Immature natural killer cell (primary cell): ENCODE measurements around the gene ODAD2. TPM values are rescaled to one million over a fixed set of nuclear protein-coding genes. Genes with fewer than 3 reads are reported as not detected.
"Not testable (repeated sequence)": the region's sequence is repeated elsewhere in the genome, so short reads cannot be mapped to it uniquely, and the experiment has no call there.

Source experiments
- DNase-seq, 3 donors: peaks; one replicate each; pipeline ENCODE4 v3.0.0; 2022; ENCODE audit warnings: mixed read lengths in 1 of 3
- H3K27ac Mint-ChIP-seq, 6 donors: one replicate each; pipeline ENCODE4 v1.8.0; 2020; ENCODE audit warnings: mixed read lengths in 6 of 6, mild to moderate bottlenecking in 5 of 6, inconsistent platforms in 4 of 6, moderate library complexity in 3 of 6
- H3K27me3 Mint-ChIP-seq, 3 donors: one replicate each; pipeline ENCODE4 v1.8.0; 2020 to 2021; ENCODE audit warnings: low read depth in 3 of 3, mild to moderate bottlenecking in 3 of 3, mixed read lengths in 3 of 3, moderate library complexity in 3 of 3, inconsistent platforms in 1 of 3
- H3K36me3 Mint-ChIP-seq, 3 donors: one replicate each; pipeline ENCODE4 v1.8.0; 2020; ENCODE audit warnings: mixed read lengths in 3 of 3, inconsistent platforms in 2 of 3, mild to moderate bottlenecking in 2 of 3
- H3K4me1 Mint-ChIP-seq, 2 donors: one replicate each; pipeline ENCODE4 v1.8.0; 2020; ENCODE audit warnings: inconsistent platforms in 2 of 2, mild to moderate bottlenecking in 2 of 2, mixed read lengths in 2 of 2, moderate library complexity in 1 of 2
- H3K4me3 Mint-ChIP-seq, 5 donors: one replicate each; pipeline ENCODE4 v1.8.0; 2020; ENCODE audit warnings: mild to moderate bottlenecking in 5 of 5, mixed read lengths in 5 of 5, inconsistent platforms in 3 of 5, moderate library complexity in 3 of 5
- H3K9me3 Mint-ChIP-seq, 6 donors: one replicate each; pipeline ENCODE4 v1.8.0; 2020; ENCODE audit warnings: mild to moderate bottlenecking in 6 of 6, mixed read lengths in 6 of 6, inconsistent platforms in 4 of 6, moderate library complexity in 3 of 6
- polyA plus RNA-seq, 3 donors: library from polyadenylated mRNA; unstranded; fragments of 300-500 nt; fragmentation: Illumina TruSeq; gene quantifications; one replicate each; pipeline ENCODE4 v1.2.3, GENCODE V29; 2021

Gene ODAD2
- polyA plus RNA-seq, 3 donors from 2014 or later, result not detected

- Mint-ChIP-seq H3K4me3 (no peak overlapping the region), H3K27ac (no peak overlapping the region), H3K4me1 (no peaks in the 10 kb centered on the region), H3K27me3 (peaks cover 0 to 7% (median 2%) of the 10 kb centered on the region in 3 donors), H3K9me3 (no peaks in the 10 kb centered on the region), H3K36me3 (no peaks in the 10 kb centered on the region)
- no peak for DNase-seq
Measured at GRCh38 chr10:27948186-27948585, 50.7 kb downstream of the ODAD2 start.

- Mint-ChIP-seq H3K4me1 (no peaks in the 10 kb centered on the region), H3K27me3 (peaks cover 0 to 7% (median 2%) of the 10 kb centered on the region in 3 donors), H3K4me3 (no peak overlapping the region), H3K9me3 (no peaks in the 10 kb centered on the region), H3K27ac (no peak overlapping the region), H3K36me3 (no peaks in the 10 kb centered on the region)
- DNase-seq, result no peak
Measured at GRCh38 chr10:27947540-27947939, 51.3 kb downstream of the ODAD2 start.

- Mint-ChIP-seq H3K27me3 (peaks cover 0 to 8% (median 2%) of the 10 kb centered on the region in 3 donors), H3K9me3 (no peaks in the 10 kb centered on the region), H3K36me3 (no peaks in the 10 kb centered on the region), H3K4me3 (no peak overlapping the region), H3K27ac (no peak overlapping the region), H3K4me1 (no peaks in the 10 kb centered on the region)
- no peak for DNase-seq
Measured at GRCh38 chr10:27944005-27944404, 54.9 kb downstream of the ODAD2 start.

GRCh38 chr10:27914888-27915287 lies 84.0 kb downstream of the ODAD2 start:
- Mint-ChIP-seq H3K9me3 (no peaks in the 10 kb centered on the region), H3K4me3 (no peak overlapping the region), H3K36me3 (peaks cover 0 to 6% (median 3%) of the 10 kb centered on the region in 3 donors), H3K4me1 (no peaks in the 10 kb centered on the region), H3K27me3 (peaks cover 0 to 6% (median 3%) of the 10 kb centered on the region in 3 donors), H3K27ac (no peak overlapping the region)
- no peak for DNase-seq

GRCh38 chr10:27912231-27912630 lies 86.6 kb downstream of the ODAD2 start:
- DNase-seq, result no peak
- H3K27ac Mint-ChIP-seq, result no peak overlapping the region
- peaks cover 0 to 6% (median 3%) of the 10 kb centered on the region in 3 donors for H3K36me3 Mint-ChIP-seq
- no peaks in the 10 kb centered on the region for H3K4me1 Mint-ChIP-seq
- no peaks in the 10 kb centered on the region for H3K9me3 Mint-ChIP-seq
- no peak overlapping the region for H3K4me3 Mint-ChIP-seq
- peaks cover 0 to 6% (median 3%) of the 10 kb centered on the region in 3 donors for H3K27me3 Mint-ChIP-seq

- H3K27me3 Mint-ChIP-seq, result peaks cover 0 to 6% (median 3%) of the 10 kb centered on the region in 3 donors
- no peaks in the 10 kb centered on the region for H3K4me1 Mint-ChIP-seq
- DNase-seq, result no peak
- no peak overlapping the region for H3K27ac Mint-ChIP-seq
- no peaks in the 10 kb centered on the region for H3K9me3 Mint-ChIP-seq
- no peak overlapping the region for H3K4me3 Mint-ChIP-seq
- peaks cover 0 to 6% (median 3%) of the 10 kb centered on the region in 3 donors for H3K36me3 Mint-ChIP-seq
Measured at GRCh38 chr10:27911539-27911938, 87.3 kb downstream of the ODAD2 start.

- no peaks in the 10 kb centered on the region for H3K4me1 Mint-ChIP-seq
- peaks cover 0 to 9% (median 3%) of the 10 kb centered on the region in 3 donors for H3K27me3 Mint-ChIP-seq
- no peaks in the 10 kb centered on the region for H3K9me3 Mint-ChIP-seq
- no peak overlapping the region for H3K4me3 Mint-ChIP-seq
- peaks cover 0 to 6% (median 2%) of the 10 kb centered on the region in 3 donors for H3K36me3 Mint-ChIP-seq
- no peak for DNase-seq
- H3K27ac Mint-ChIP-seq, result no peak overlapping the region
Measured at GRCh38 chr10:27911011-27911410, 87.9 kb downstream of the ODAD2 start.

- Mint-ChIP-seq H3K9me3 (peaks cover 0 to 15% (median 0%) of the 10 kb centered on the region in 6 donors), H3K27ac (no peak overlapping the region), H3K4me3 (no peak overlapping the region), H3K27me3 (peaks cover 1 to 8% (median 2%) of the 10 kb centered on the region in 3 donors), H3K4me1 (no peaks in the 10 kb centered on the region), H3K36me3 (peaks cover 0 to 4% (median 0%) of the 10 kb centered on the region in 3 donors)
- no peak for DNase-seq
Measured at GRCh38 chr10:27908231-27908630, 90.6 kb downstream of the ODAD2 start.

GRCh38 chr10:27899485-27899884 lies 99.4 kb downstream of the ODAD2 start:
- peak overlapping the region in 4 of 5 donors; percentile 23 to 71 (median 51) for H3K4me3 Mint-ChIP-seq
- not testable (repeated sequence) for H3K36me3 Mint-ChIP-seq, H3K27me3 Mint-ChIP-seq
- peak in 1 of 3 donors; percentile 25 for DNase-seq
- H3K9me3 Mint-ChIP-seq, result peaks cover 2 to 34% (median 15%) of the 10 kb centered on the region in 6 donors
- H3K27ac Mint-ChIP-seq, result peak overlapping the region in 3 of 6 donors; percentile 25 to 63 (median 25)
- H3K4me1 Mint-ChIP-seq, result peaks cover 0 to 16% of the 10 kb centered on the region in 2 donors

GRCh38 chr10:27899058-27899457 lies 99.8 kb downstream of the ODAD2 start:
- Mint-ChIP-seq H3K4me3 (peak overlapping the region in 1 of 5 donors; percentile 71), H3K4me1 (peaks cover 0 to 16% of the 10 kb centered on the region in 2 donors), H3K9me3 (peaks cover 2 to 32% (median 15%) of the 10 kb centered on the region in 6 donors), H3K27me3 (peaks cover 0 to 7% (median 1%) of the 10 kb centered on the region in 3 donors), H3K36me3 (peaks cover 0 to 4% (median 0%) of the 10 kb centered on the region in 3 donors), H3K27ac (no peak overlapping the region)
- DNase-seq, result no peak

GRCh38 chr10:27893358-27893954 lies 105.4 kb downstream of the ODAD2 start:
- DNase-seq, result peak in 1 of 3 donors; percentile 3
- Mint-ChIP-seq H3K36me3 (no peaks in the 10 kb centered on the region), H3K27ac (no peak overlapping the region), H3K4me3 (no peak overlapping the region), H3K9me3 (peaks cover 0 to 5% (median under 1%) of the 10 kb centered on the region in 6 donors), H3K4me1 (no peaks in the 10 kb centered on the region), H3K27me3 (peaks cover 0 to 10% (median 1%) of the 10 kb centered on the region in 3 donors)

GRCh38 chr10:27890971-27891370 lies 107.9 kb downstream of the ODAD2 start:
- DNase-seq, result no peak
- no peaks in the 10 kb centered on the region for H3K4me1 Mint-ChIP-seq
- H3K27me3 Mint-ChIP-seq, result peaks cover 0 to 6% (median 0%) of the 10 kb centered on the region in 3 donors
- H3K27ac Mint-ChIP-seq, result no peak overlapping the region
- peaks cover 0 to 3% (median 0%) of the 10 kb centered on the region in 6 donors for H3K9me3 Mint-ChIP-seq
- no peaks in the 10 kb centered on the region for H3K36me3 Mint-ChIP-seq
- H3K4me3 Mint-ChIP-seq, result no peak overlapping the region

GRCh38 chr10:27889518-27889917 lies 109.4 kb downstream of the ODAD2 start:
- no peaks in the 10 kb centered on the region for H3K36me3 Mint-ChIP-seq

GRCh38 chr10:27884185-27884641 lies 114.7 kb downstream of the ODAD2 start:
- Mint-ChIP-seq H3K27ac (peak overlapping the region in 2 of 6 donors; percentile 51 to 60), H3K4me1 (peaks cover 0 to 3% of the 10 kb centered on the region in 2 donors), H3K4me3 (no peak overlapping the region), H3K9me3 (peaks cover 0 to 9% (median 4%) of the 10 kb centered on the region in 6 donors), H3K27me3 (peaks cover 0 to 6% (median 5%) of the 10 kb centered on the region in 3 donors), H3K36me3 (no peaks in the 10 kb centered on the region)
- DNase-seq, result no peak

More at GRCh38 chr10:27889518-27889917, 109.4 kb downstream of the ODAD2 start:
- H3K27me3 Mint-ChIP-seq, result peaks cover 0 to 6% (median 0%) of the 10 kb centered on the region in 3 donors
- H3K4me1 Mint-ChIP-seq, result peaks cover 0 to 1% of the 10 kb centered on the region in 2 donors
- H3K27ac Mint-ChIP-seq, result no peak overlapping the region
- no peak overlapping the region for H3K4me3 Mint-ChIP-seq
- no peak for DNase-seq
- H3K9me3 Mint-ChIP-seq, result peaks cover 0 to 6% (median 1%) of the 10 kb centered on the region in 6 donors
